MM.1S (cell line): ENCODE data around the gene TCF7L2.

Experiments used
- CTCF ChIP-seq: fragments of 300-600 bp; sonication (generic); IDR thresholded peaks from 2 replicates; pipeline ENCODE4 v1.5.1; 2016; ENCODE audit warnings: antibody characterized with exemption, low read length, mixed read lengths
- EZH2 ChIP-seq: fragments of 300-600 bp; sonication (generic); optimal IDR thresholded peaks from 2 replicates; pipeline ENCODE3; 2017; ENCODE audit warnings: low read depth, mild to moderate bottlenecking, antibody characterized with exemption, low read length, mixed read lengths

DNA sequence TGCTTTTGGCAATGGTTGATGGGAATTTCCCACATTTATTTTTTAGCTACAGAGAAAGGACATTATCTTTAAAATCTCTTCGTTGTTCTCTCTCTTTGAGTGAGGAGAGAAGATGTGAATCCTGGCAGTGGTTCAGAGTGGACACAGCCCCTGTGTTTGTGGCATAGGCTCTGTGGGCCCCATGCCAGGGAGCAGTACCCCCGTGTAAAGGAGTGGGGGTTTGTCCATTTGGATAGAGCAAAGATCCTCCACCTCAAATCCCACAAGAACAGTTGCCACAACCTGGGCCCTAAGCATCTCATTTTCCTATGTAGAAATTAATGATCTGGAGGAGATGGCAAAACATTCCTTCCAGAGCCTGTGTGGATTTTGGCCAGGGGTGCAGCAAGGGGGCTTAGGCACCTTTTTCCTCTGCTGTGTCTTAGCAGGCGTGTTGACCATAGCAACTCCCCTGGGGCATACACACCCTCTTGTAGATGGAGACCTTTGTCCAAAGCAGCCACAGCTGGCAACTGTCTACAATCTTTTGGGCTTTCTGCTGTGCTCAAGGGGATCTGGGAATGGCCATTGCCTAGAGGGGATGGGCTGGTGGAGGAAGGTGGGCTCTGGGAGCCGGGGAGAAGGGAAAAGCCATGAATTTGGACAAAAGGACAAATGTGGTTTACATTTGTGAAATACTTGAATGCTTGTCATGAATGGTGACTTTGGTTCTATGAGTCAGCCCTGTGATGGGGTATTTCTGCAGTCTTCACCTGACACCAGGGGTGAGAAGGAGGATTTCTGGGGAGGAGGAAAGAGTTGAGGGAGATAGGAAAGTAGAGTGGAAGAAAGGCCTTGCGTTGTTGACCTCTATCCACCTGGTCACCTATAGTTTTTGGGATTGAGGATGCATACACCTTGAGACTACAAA lies 92.0 kb downstream of the TCF7L2 start:
- no peak for TF ChIP-seq CTCF
- TF ChIP-seq EZH2 = no peak
